Fibroblast of skin of abdomen (primary cell): Measurements from ENCODE around the gene SMCR8.
A peak's percentile ranks its signal among the peaks of the same experiment; 100 is the strongest.
"Not testable (repeated sequence)": the region's sequence is repeated elsewhere in the genome, so short reads cannot be mapped to it uniquely, and the experiment has no call there.

Experiments
- DNase-seq: peaks from one replicate; pipeline ENCODE4 v3.0.0-alpha.2; 2013

SMCR8 gene

GRCh38 chr17:18361837-18362697 lies 47.0 kb downstream of the SMCR8 start:
- DNase-seq: no peak

GRCh38 chr17:18362698-18363100 lies 47.6 kb downstream of the SMCR8 start:
- no peak for DNase-seq

GRCh38 chr17:18363101-18364049 lies 48.3 kb downstream of the SMCR8 start, which contains the start of gene SHMT1:
Gene SHMT1 (minus strand): TSS chr17:18363550. CDS start chr17:18355981, 7,569 bp downstream.
- peak; percentile 83 for DNase-seq

- no peak for DNase-seq
Observed at GRCh38 chr17:18364166-18364565, 49.1 kb downstream of the SMCR8 start.

- no peak for DNase-seq
Observed at GRCh38 chr17:18368946-18369345, 53.9 kb downstream of the SMCR8 start.

GRCh38 chr17:18370761-18371160 lies 55.7 kb downstream of the SMCR8 start:
- no peak for DNase-seq

GRCh38 chr17:18371455-18371854 lies 56.4 kb downstream of the SMCR8 start:
- DNase-seq: no peak

- DNase-seq: not testable (repeated sequence)
Observed at GRCh38 chr17:18373181-18373580, 58.1 kb downstream of the SMCR8 start.

GRCh38 chr17:18374216-18374615 lies 59.1 kb downstream of the SMCR8 start:
- no peak for DNase-seq
